Testis (tissue), 3 donors: ENCODE results near the gene IL1F10. TPM values are rescaled to one million over a fixed set of nuclear protein-coding genes. Genes with fewer than 3 reads are reported as not detected.

Experiments
- DNase-seq: peaks from one replicate; pipeline ENCODE4 v3.0.0-alpha.2; 2019
- H3K27ac ChIP-seq, 2 donors: fragments of 200-600 bp; sonication (generic); one replicate each; pipeline ENCODE4 v1.5.1; 2019
- H3K27me3 ChIP-seq: fragments of 200-600 bp; sonication (generic); one replicate; pipeline ENCODE4 v1.5.1; 2019
- H3K36me3 ChIP-seq: fragments of 200-600 bp; sonication (generic); one replicate; pipeline ENCODE4 v1.5.1; 2017; ENCODE audit warnings: low read depth; ENCODE audit errors: missing control alignments
- H3K4me1 ChIP-seq: fragments of 200-600 bp; sonication (generic); one replicate; pipeline ENCODE4 v1.5.1; 2019
- H3K4me3 ChIP-seq, 2 donors: fragments of 200-600 bp; sonication (generic); one replicate each; pipeline ENCODE4 v1.5.1; 2017 to 2019
- H3K9me3 ChIP-seq: fragments of 200-600 bp; sonication (generic); one replicate; pipeline ENCODE4 v1.5.1; 2017
- POLR2A ChIP-seq: fragments of 450-650 bp; IDR thresholded peaks from one replicate; pipeline ENCODE4 v1.6.1; 2017; ENCODE audit warnings: antibody characterized with exemption, mild to moderate bottlenecking, moderate library complexity
- WGBS, 2 donors: methylation state at CpG; one replicate each; pipeline ENCODE4 v1.1.5; 2018; 5-methylcytosine and 5-hydroxymethylcytosine counted together
- intact Hi-C: fragments of 100-400 bp; cut with DNase I; formaldehyde crosslinking; loops from one replicate; pipeline ENCODE4 v1.15.1; 2023; ENCODE audit warnings: low total_unique reads
- polyA plus RNA-seq: library from polyadenylated mRNA; stranded (reverse); fragments of 350-450 nt; fragmentation: Illumina TruSeq; extraction: RNeasy Lipid Tissue Mini Kit (QIAGEN cat#74804); gene quantifications from one replicate; pipeline ENCODE4 v1.2.3, GENCODE V29; 2014; ENCODE audit warnings: low read depth, low replicate concordance; ENCODE audit not compliant: insufficient read depth
- total RNA-seq, 2 donors: library from RNA; depleted of rRNA; stranded (reverse); fragments of >200 nt; gene quantifications; one replicate each; pipeline ENCODE4 v1.2.3, GENCODE V29; 2016
- TF ChIP-seq, protein P1 (sequence below), 3 experiments: fragments of 450-650 bp in 2 of 3; fragments of 200-600 bp in 1 of 3; sonication (generic) in 1 of 3; IDR thresholded peaks; one replicate each; pipeline ENCODE4 v1.5.1; 2016 to 2019; ENCODE audit warnings: antibody characterized with exemption in 3 of 3, mild to moderate bottlenecking in 2 of 3, moderate library complexity in 1 of 3

IL1F10 gene
- total and polyA plus RNA-seq, 3 donors from 2014 or later: 0.68 TPM; not detected in 2

DNA sequence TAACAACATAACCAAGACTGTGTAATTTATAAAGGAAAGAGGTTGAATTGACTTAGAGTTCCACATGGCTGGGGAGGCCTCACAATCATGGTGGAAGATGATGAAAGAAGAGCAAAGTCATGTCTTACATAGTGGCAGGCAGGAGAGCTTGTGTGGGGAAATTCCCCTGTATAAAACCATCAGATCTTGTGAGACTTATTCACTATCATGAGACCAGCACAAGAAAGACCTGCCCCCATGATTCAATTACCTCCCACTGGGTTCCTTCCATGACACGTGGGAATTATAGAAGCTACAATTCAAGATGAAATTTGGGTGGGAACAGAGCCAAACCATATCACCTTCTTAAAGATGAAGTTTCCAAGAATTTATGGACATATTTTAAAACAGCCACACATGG is 11.2 kb upstream of the IL1F10 start:
- DNase-seq: no peak
- Histone ChIP-seq H3K36me3 (no peaks in the 10 kb centered on the region), H3K4me1 (no peaks in the 10 kb centered on the region), H3K9me3 (no peaks in the 10 kb centered on the region), H3K4me3 (no peak overlapping the region), H3K27ac (no peak overlapping the region), H3K27me3 (no peaks in the 10 kb centered on the region)
- WGBS, 2 donors: 61 to 65% methylated on average over 1 of the region's 1 CpG
- no peak for TF ChIP-seq POLR2A
- TF ChIP-seq, protein P1, sequence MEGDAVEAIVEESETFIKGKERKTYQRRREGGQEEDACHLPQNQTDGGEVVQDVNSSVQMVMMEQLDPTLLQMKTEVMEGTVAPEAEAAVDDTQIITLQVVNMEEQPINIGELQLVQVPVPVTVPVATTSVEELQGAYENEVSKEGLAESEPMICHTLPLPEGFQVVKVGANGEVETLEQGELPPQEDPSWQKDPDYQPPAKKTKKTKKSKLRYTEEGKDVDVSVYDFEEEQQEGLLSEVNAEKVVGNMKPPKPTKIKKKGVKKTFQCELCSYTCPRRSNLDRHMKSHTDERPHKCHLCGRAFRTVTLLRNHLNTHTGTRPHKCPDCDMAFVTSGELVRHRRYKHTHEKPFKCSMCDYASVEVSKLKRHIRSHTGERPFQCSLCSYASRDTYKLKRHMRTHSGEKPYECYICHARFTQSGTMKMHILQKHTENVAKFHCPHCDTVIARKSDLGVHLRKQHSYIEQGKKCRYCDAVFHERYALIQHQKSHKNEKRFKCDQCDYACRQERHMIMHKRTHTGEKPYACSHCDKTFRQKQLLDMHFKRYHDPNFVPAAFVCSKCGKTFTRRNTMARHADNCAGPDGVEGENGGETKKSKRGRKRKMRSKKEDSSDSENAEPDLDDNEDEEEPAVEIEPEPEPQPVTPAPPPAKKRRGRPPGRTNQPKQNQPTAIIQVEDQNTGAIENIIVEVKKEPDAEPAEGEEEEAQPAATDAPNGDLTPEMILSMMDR (IDR thresholded peaks at IDR 0.05): no peak
- intact Hi-C loops: no loop called here

DNA sequence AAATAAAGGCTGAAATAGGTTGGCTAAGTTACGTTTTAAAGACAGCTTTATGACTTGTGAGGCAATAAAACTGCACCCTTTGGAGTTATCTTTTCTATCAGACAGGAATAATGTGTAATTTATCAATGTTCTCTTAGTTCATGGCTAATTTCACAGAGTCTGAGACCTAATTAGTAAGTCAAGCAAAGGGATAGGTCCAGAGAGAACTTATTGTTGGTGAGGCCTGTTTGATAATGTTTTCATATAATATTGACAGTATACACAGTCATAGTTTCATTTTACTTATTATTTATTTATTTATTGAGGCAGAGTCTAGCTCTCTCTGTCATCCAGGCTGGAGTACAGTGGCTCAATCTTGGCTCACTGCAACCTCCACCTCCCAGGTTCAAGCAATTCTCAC is 10.7 kb upstream of the IL1F10 start:
- no peak overlapping the region for H3K4me3 ChIP-seq
- DNase-seq: no peak
- no peak for TF ChIP-seq POLR2A
- TF ChIP-seq, protein P1 (IDR thresholded peaks at IDR 0.05): no peak
- 48 to 51% methylated on average over 1 of the region's 1 CpG for WGBS, 2 donors
- no peaks in the 10 kb centered on the region for H3K27me3 ChIP-seq
- H3K36me3 ChIP-seq: no peaks in the 10 kb centered on the region
- H3K27ac ChIP-seq: no peak overlapping the region
- H3K4me1 ChIP-seq: no peaks in the 10 kb centered on the region
- intact Hi-C loops: no loop called here
- no peaks in the 10 kb centered on the region for H3K9me3 ChIP-seq

DNA sequence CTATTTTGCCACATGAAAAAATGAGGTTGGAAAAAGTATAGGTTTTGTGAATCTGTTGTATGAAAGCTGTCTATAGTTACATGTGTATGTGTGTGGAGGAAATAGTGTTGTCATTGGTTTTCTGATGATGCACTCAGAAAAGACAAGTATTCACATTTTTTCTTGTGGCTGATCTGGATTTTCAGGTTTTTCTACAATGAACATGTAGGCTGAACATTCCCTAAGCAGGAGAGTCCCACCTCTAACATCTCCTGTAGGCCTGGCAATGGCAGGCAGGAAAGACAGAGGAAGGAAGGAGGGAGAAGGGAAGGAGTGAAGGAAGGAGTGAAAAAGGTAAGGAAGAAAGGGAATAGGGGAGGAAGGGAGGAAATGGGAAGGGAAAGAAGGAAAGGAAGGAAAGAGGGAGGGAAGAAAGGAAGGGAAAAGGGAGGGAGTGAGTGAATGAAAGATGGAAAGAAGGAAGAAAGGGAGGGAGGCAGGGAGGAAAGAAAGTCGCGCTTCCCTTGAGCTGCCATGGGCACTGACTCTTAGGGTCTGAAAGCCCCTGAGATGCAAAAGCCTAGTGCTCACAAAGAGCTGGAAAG is 9.3 kb upstream of the IL1F10 start:
- Histone ChIP-seq H3K27me3 (no peaks in the 10 kb centered on the region), H3K27ac (no peak overlapping the region), H3K4me3 (no peak overlapping the region), H3K4me1 (no peaks in the 10 kb centered on the region), H3K9me3 (no peaks in the 10 kb centered on the region), H3K36me3 (no peaks in the 10 kb centered on the region)
- TF ChIP-seq, protein P1 (IDR thresholded peaks at IDR 0.05): no peak
- TF ChIP-seq POLR2A: no peak
- 41 to 58% methylated on average over 2 of the region's 2 CpGs for WGBS, 2 donors
- no peak for DNase-seq
- intact Hi-C loops: no loop called here

DNA sequence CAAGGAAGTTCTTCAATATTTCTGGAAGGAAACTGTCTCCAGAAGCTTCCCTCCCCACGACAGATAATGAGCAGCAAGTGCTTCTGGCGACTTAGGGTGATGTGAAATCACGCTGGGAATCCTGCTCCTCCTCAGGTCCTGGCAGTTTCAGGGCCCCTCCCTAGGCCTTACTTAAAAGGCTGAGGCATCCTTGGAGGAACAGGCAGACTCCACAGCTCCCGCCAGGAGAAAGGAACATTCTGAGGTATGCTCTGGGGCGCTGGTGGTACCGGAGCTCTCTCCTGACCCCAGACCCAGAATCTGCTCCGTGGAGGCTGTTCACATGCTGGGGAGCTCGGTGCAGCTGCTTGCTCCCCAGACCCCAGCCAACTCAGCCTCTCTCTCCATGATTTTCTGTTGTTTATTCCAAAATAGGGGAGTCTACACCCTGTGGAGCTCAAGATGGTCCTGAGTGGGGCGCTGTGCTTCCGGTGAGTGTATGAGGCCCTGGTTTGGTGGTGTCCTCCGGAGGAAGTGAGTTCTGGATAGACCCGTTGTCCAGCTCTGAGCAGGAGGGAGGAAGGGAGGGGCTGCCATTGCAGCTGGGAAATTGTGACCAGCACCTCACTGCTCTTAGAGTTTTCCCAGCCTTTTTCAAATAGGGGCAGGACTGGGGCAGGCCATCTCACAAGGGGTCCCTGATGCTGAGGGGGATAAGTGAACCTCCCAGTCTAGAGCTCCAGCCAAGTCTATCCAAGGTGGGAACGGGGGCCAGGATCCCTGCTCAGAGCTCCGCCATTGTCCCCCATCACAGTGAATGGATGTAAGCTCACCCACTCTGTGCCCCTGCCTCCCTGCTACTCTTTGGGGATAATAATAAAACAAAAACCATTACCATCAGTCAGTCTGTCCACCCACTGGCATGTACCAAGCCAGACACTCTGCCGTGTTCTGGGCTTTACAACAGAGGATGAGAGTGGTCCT is 8.5 kb upstream of the IL1F10 start, which contains the start of gene IL36RN:
TSS of gene IL36RN (plus strand) at position 201 of the 963 bp plus-strand sequence. CDS start at position 442, 241 bp downstream.
- intact Hi-C loops: no loop called here

DNA sequence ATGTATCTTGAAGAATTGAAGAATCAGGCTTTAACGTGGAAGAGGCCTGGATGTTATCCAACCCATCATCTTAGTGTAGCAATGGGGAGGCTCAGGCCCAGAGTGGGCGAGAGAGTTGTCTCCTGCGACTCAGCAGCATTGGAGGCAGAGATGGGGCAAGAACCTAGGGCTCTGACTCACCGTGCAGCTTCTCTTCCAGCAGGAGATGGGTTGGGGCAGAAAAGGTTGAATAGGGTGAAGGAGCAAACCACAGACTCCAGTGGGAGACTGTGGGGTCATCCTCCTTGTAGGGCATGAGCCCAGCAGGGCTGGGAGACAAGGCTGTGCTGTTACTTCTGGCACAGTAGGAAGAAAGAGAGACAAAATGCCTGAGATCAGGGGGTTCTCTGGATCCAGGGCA is 7.4 kb upstream of the IL1F10 start:
- no peak for DNase-seq
- H3K27me3 ChIP-seq: no peaks in the 10 kb centered on the region
- H3K27ac ChIP-seq: no peak overlapping the region
- intact Hi-C loops: no loop called here
- no peaks in the 10 kb centered on the region for H3K9me3 ChIP-seq
- WGBS, 2 donors: 73 to 87% methylated on average over 4 of the region's 4 CpGs
- H3K36me3 ChIP-seq: no peaks in the 10 kb centered on the region
- no peak overlapping the region for H3K4me3 ChIP-seq
- TF ChIP-seq, protein P1 (IDR thresholded peaks at IDR 0.05): no peak
- TF ChIP-seq POLR2A: no peak
- H3K4me1 ChIP-seq: no peaks in the 10 kb centered on the region

More for the DNA sequence above, 8.5 kb upstream of the IL1F10 start, which contains the start of gene IL36RN:
- H3K4me1 ChIP-seq: no peaks in the 10 kb centered on the region
- no peaks in the 10 kb centered on the region for H3K9me3 ChIP-seq
- no peak for DNase-seq
- H3K27ac ChIP-seq: no peak within 1 kb of the TSS
- H3K27me3 ChIP-seq: no peaks in the 10 kb centered on the region
- 60 to 66% methylated on average over 11 to 15 of the region's 15 CpGs for WGBS, 2 donors
- H3K36me3 ChIP-seq: no peaks in the 10 kb centered on the region
- no peak for TF ChIP-seq POLR2A
- no peak within 1 kb of the TSS for H3K4me3 ChIP-seq
